Measurements from ENCODE around the gene BANP. TPM values are rescaled to one million over a fixed set of nuclear protein-coding genes. Genes with fewer than 3 reads are reported as not detected.
"Not testable (repeated sequence)": the region's sequence is repeated elsewhere in the genome, so short reads cannot be mapped to it uniquely, and the experiment has no call there.

Gene BANP
- total RNA-seq, 1 donor from 2014 or later: 18.8 TPM

DNA sequence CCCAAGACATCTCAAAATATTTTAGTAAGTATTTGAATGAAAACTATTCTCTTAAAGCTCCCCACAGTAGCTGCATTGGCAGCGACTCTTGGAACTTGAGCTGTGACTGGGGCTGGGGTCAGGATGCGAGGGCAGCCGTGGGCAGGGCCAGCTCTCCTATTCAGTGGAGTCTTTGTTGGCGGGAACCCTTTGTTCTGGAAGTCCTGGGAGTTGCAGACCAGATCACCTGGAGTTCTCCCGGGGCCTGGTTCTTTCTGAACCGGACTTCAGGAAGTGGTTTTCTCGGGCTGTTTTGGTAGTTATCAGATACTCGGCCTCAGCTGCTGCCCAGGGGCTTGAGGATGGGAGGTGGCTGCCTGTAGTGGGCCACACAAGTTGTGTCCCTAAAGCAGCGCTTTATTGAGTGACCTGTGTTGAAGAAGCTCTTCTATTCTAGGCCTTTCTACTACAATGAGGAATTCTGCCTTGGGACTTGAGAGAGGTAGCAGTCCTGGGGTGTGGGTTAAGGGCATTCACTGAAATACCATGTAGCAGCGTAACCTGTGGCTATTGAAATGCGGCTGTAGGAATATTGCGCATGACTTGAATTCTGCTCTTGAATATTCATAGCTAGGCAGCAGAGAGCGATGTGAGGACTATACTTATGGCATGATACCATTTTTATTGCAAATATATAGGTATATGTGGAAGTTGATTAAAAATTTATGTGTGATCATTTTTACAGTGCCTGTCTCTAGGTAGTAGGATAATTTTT, 77.1 kb downstream of the BANP start:
- DNase-seq (ENCODE audit: low read depth in 2 of 2): not testable (repeated sequence)

DNA sequence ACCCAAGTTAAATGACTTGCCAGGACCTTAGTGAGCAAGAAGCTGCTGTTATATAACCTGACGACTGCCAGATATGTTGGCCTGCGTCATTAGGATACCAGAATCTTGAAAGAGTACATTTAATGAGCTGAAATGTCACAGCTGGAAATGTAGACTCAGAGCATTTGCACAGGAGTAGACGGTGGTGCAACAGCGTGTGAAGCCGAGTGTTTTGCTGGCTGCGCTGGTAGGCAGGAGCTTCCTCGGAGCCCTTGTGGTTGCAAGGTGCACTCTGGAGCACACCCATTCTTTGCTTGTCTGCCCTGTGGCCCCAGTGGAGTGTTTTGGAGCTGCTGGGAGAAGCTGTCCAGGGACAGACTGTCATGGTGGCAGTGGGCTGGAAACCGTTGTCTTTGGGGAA, 79.3 kb downstream of the BANP start:
- DNase-seq (ENCODE audit: low read depth in 2 of 2): no peak

- not testable (repeated sequence) for DNase-seq (ENCODE audit: low read depth in 2 of 2)
These were observed 79.7 kb downstream of the BANP start for GRCh38 chr16:88030961-88031360.

DNA sequence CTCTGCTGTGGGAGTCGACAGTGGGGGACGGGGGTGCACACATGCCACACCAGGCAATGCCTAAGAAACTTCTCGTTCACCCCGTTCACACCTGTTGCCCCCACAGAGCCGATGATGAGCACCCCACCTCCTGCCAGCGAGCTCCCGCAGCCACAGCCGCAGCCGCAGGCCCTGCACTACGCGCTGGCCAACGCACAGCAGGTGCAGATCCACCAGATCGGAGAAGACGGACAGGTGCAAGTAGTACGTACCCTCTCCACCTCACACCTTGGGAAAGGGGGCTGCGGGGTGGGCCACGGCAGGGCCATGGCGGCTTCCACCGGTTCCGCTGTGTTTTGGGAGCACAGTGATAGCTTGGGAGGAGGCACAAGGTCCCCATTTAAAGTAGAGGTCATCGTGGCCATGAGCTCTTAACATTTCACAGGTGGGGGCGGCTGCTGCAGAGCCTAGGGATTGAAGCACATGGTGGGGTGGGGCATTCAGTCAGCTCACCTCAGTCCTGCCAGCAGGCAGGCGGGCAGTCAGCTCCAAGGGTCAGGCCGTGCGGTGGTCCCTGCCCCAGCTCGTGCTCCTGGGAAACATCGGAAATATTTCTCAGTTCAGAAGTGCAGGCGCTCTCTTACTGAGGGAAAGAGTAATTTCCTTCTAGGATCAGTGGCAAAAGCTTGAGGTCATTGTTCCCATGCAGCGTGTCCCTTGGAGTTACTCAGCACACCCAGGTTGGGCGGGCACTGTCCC, 81.9 kb downstream of the BANP start:
- DNase-seq (ENCODE audit: low read depth in 2 of 2): not testable (repeated sequence)

DNA sequence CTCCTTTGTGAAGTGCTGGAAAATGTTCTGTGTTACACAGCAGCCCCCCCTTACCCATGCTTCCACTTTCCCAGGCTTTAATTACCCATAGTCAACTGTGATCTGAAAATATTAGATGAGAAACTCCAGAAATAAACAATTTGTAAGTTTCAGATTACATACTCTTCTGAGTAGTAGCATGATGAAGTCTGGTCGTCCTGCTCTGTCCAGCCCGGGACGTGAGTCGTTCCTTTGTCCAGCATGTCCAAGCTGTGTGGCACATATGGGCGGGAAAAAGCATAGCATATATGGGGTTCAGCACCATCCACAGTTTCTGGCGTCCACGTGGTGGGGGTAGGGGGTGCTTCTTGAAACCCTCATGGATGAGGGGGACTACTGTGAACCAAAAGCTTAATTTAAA, 83.5 kb downstream of the BANP start:
- no peak for DNase-seq (ENCODE audit: low read depth in 2 of 2)

GRCh38 chr16:88035292-88035691, 84.1 kb downstream of the BANP start:
- DNase-seq (ENCODE audit: low read depth in 2 of 2): peak in 1 of 2 donors; percentile 20

- not testable (repeated sequence) for DNase-seq (ENCODE audit: low read depth in 2 of 2)
These were observed 84.8 kb downstream of the BANP start for GRCh38 chr16:88035884-88036639.

- DNase-seq (ENCODE audit: low read depth in 2 of 2): not testable (repeated sequence)
These were observed 85.4 kb downstream of the BANP start for GRCh38 chr16:88036640-88036996.

DNA sequence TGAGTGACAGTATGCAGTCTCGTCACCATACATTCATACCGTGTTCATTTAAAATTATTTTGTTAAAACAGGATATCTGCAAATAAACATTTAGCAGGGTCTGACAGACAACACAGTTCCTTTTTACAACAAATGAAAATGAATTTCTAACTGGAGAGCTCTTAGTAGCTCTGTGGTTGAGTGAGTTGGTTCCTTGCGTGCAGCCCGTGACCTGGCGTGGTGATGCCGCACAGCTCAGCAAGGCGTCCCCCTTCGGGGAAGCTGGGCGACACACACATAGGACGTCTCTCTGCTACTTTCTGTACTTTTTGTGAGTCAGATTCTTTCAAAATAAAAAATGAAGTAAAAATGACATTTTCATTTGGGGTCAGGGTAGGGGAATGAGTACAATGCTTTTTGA, 86.1 kb downstream of the BANP start:
- DNase-seq (ENCODE audit: low read depth in 2 of 2): not testable (repeated sequence)

- not testable (repeated sequence) for DNase-seq (ENCODE audit: low read depth in 2 of 2)
These were observed 86.8 kb downstream of the BANP start for GRCh38 chr16:88037876-88038525.

- not testable (repeated sequence) for DNase-seq (ENCODE audit: low read depth in 2 of 2)
These were observed 87.3 kb downstream of the BANP start for GRCh38 chr16:88038526-88038908.

DNA sequence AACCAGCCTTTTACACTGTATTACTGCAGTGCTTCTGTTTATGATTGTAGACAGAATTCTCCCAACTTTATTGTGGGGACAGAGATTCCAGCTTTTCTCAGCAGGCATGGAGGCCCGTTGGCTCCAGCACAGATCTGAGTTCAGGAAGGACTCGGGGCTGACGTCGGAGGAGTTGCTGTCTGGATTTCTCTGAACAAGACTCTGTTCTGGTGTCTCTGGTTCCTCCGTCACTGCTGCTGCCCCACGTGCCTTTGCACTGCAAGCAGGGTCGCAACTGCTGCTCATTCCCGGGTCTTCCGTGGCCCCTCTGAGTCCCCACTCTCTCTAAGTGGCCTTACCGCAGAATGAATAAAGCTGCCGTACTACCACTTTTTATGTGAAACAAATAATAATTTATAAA, 88.4 kb downstream of the BANP start:
- DNase-seq (ENCODE audit: low read depth in 2 of 2): no peak

DNA sequence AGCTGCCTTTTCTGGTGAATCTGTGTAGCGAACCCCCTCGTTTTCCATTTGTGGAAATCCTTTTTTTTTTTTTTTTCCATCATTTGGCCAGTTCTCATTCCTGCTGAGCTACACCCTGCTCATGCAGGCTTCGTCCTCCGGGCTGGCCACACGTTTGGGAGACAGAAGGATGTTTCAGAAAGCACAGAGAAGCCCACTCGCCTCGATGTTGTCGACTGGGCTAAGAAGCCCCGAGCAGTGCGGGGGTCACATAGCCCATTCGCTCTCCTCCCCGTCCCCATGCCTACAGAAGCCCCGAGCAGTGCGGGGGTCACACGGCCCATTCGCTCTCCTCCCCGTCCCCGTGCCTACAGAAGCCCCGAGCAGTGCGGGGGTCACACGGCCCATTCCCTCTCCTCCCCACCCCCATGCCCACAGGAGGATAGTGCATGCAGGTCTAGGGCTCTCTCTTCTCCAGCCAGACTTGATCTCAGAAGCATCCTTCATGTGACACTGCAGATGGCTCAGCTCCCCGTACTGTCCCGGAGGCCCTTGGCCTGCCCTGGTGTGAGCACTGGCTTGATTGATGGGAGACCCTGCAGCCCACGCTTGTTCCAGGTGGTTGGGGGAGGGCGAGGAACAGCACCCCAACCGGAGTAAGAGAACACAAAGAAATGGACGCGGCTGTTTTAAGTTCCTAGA, 89.1 kb downstream of the BANP start:
- not testable (repeated sequence) for DNase-seq (ENCODE audit: low read depth in 2 of 2)

GRCh38 chr16:88040877-88041244, 89.6 kb downstream of the BANP start:
- not testable (repeated sequence) for DNase-seq (ENCODE audit: low read depth in 2 of 2)

DNA sequence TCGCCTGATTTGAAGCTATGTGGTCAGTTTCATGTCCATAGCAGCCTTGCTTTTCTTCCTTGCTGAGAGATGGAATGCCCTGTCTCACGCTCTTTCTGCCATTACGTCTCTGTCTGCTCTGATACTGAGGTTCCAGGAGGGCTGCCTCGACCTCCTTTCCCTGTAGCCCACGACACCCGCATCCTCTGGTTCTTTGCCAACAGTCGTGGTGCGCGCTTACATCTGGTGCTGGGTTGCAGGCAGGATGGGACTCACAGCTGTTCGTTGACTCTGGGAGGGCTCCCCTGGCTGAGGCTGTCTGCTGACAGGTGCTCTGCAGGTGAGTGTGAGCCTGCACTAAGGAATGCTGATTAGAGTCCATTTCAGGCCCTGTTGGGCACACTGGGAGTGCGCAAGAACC, 90.3 kb downstream of the BANP start:
- DNase-seq (ENCODE audit: low read depth in 2 of 2): not testable (repeated sequence)

DNA sequence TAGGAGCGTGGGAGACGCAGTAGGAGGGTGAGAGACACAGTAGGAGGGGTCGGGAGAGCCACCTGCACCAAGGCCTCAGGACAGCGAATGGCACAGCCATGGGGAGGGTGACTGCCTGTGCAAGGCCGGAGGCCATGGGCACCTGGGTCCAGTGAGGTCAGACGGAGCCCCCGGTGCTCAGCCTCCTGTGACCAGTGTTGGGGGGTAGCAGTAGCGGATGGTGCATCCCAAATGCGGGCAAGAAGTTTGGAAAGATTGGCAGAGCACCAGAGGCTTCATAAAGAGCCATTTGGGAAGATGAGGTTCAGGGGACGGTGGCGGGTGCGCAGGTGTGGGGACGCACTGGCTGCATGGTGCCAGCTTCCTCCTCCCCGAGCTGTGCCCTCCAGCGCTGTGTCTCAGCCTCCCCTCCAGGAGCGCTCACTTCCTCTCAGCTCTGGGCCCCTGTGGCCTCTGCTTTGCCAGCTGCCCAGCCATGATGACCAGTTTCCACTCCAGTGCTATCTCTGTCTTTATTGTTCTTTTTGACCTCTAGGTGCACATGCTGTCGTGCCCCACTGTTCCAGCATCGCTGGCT, 90.8 kb downstream of the BANP start:
- DNase-seq (ENCODE audit: low read depth in 2 of 2): not testable (repeated sequence)

DNA sequence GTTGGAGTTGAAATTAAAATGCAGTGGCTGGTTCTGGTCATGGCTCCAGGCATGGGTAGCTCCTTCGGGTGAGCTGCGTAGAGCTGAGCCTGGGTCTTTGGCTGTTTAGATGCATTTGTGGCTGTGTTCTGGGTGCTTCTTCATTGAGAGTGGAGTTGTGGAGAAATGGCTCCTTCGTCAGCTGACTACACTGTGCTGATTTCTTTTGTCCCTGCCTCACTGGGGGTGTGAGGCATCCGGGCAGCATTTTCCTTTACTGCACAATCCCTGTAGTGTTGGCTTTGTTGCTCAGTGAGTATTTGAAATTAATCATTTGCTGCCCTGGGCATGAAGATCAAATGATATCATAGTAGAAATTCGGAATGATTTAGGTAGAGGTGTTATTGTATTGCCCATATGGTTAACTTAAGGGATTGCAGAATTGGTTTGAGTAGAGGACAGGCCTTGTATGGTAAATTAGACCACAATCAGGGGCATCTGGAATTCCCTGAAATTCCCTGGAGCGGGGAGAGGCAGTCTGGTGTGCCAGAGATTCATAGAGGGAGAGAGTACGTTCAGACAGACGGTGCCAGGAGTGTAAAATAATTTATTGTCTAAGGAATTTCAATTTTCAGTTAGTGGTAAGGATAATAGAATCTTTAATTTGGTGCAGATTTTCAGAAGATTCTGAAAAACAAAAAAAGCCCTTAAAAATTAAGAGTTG, 92.1 kb downstream of the BANP start:
- not testable (repeated sequence) for DNase-seq (ENCODE audit: low read depth in 2 of 2)

DNA sequence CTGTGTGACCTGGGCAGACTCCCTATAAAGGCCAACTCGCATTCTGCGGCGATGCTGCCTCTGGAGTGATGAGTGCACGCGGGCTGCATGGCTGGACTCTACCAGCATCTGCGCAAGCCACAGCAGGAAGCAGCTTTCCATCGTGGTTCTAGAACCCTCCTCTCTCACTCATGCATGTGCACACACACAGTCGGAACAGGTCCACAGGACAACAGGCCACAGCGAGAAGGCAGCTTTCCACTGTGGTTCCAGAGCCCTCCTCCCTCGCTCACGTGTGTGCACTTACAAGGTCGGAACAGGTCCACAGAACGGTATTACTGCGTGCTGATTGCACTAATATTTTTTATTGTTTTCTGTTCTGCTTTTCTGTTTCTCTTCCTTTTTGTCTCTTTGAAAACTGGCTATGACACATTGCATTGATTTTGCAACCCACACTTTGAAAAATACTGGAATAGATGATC, 92.9 kb downstream of the BANP start:
- not testable (repeated sequence) for DNase-seq (ENCODE audit: low read depth in 2 of 2)

GRCh38 chr16:88045361-88045760, 94.1 kb downstream of the BANP start:
- DNase-seq (ENCODE audit: low read depth in 2 of 2): not testable (repeated sequence)

- DNase-seq (ENCODE audit: low read depth in 2 of 2): no peak
These were observed 94.6 kb downstream of the BANP start for GRCh38 chr16:88045820-88046303.
